HCT116 (cell line): ENCODE measurements around the gene IL1B.
"Not testable (repeated sequence)": the region's sequence is repeated elsewhere in the genome, so short reads cannot be mapped to it uniquely, and the experiment has no call there.

Source experiments
- CEBPB ChIP-seq: IDR thresholded peaks from 2 replicates; pipeline ENCODE4 v1.6.1; 2012; ENCODE audit warnings: low read depth
- POLR2AphosphoS5 ChIP-seq: IDR thresholded peaks from 2 replicates; pipeline ENCODE4 v1.6.1; 2011; ENCODE audit warnings: mild to moderate bottlenecking, low read depth, low read length, moderate library complexity

DNA sequence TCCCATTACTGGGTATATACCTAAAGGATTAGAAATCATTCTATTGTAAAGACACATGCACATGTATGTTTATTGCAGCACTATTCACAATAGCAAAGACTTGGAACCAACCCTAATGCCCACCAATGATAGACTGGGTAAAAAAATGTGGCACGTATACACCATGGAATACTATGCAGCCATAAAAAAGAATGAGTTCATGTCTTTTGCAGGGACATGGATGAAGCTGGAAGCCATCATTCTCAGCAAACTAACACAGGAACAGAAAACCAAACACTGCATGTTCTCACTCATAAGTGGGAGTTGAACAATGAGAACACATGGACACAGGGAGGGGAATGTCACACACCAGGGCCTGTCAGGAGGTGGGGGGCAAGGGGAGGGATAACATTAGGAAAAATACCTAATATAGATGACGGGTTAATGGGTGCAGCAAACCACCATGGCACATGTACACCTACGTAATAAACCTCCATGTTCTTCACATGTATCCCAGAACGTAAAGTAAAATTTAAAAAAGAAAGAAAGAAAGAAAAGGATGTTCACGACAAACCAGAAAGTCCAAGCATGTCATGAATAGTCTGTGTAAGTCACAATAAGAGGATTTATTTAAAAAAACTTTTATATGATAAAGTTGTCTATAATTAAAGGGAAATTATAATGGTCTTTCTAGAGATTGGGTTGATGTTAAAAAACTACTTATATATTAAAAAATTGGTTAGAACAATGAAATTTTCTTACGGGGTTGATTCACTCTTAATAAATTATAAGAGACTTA is 23.0 kb upstream of the IL1B start:
- TF ChIP-seq CEBPB, POLR2AphosphoS5: not testable (repeated sequence)
